ENCODE data around the gene HSD17B8.

The HSD17B8 gene

DNA sequence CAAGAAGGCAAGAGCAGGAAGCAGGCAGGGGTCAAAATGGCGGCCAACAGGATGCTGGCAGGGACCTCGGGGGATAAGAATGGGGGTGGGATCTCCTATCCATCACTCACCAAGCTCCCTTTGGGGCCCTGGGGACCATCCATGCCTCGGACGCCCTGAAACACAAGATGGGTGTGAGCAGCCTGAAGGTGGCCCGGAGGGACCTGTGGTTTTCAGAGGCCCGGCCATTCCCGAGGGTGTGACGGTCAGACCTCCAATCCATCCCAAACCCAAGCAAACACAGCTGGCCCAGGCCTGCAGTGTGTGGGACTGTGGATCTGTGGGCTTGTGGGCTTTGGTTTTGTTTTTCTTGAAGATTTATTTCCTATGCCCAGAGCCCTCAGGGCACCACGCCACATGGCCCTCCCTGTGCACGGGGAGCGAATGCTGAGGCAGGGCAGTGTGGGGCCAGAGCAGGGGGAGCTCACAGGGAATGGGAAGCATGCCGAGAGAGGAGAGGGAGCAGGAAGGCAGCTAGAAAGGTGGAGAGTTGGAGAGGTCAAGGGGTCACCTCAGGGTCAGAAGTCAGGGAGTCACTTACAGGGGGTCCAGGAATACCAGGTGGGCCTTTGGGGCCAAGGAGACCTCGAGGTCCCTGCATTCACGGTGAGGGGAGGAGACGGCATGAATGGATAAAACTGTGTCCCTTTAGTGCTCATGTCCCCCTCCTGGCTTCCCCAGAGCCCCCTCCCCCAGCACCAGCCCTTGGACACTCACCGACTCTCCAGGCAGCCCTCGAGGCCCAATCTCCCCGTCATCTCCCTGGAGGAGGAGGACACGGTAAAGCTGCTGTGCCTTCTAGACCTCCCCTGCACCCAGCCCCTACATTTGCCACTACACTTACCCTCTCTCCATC, 26.7 kb upstream of the HSD17B8 start:
- TF ChIP-seq, protein P1, sequence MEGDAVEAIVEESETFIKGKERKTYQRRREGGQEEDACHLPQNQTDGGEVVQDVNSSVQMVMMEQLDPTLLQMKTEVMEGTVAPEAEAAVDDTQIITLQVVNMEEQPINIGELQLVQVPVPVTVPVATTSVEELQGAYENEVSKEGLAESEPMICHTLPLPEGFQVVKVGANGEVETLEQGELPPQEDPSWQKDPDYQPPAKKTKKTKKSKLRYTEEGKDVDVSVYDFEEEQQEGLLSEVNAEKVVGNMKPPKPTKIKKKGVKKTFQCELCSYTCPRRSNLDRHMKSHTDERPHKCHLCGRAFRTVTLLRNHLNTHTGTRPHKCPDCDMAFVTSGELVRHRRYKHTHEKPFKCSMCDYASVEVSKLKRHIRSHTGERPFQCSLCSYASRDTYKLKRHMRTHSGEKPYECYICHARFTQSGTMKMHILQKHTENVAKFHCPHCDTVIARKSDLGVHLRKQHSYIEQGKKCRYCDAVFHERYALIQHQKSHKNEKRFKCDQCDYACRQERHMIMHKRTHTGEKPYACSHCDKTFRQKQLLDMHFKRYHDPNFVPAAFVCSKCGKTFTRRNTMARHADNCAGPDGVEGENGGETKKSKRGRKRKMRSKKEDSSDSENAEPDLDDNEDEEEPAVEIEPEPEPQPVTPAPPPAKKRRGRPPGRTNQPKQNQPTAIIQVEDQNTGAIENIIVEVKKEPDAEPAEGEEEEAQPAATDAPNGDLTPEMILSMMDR (IDR thresholded peaks at IDR 0.05; ENCODE audit: insufficient read depth, low read depth, low read length, missing control alignments) = no peak
- no peak overlapping the region for H3K4me3 ChIP-seq (ENCODE audit: low read length)
- no peak for DNase-seq (ENCODE audit: low read depth)

DNA sequence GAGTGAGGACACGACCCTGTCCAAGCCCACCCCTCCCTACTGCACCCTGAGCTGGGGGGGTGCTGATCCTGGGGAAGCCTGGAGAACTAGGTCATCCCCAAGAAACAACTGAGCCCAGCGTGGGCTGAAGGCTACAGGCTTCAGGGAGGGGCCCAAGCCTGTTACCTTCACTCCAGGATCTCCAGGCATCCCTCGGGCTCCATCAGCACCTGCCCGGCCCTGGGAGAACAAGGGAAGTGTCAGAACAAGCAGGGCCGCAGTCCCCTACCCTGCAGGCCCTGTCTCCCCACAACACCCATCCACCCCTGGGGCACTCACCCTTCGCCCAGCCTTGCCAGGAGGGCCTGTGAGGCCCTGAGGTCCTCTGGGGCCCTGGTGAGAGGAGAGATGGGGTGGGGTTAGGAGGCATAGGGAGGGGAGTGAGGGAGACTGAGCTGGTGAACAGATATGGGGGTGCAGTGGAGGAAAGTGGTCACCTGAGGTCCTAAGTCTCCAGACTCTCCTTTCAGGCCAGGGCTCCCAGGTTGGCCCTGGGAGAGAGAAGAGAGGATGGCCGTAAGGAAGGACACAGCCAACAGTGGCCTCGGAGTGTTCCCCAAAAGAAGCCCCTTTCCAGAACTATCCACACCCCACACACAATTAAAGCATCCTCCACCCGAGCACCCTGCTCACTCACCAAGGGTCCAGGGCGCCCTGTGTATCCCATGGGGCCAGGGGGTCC, 25.5 kb upstream of the HSD17B8 start:
- TF ChIP-seq, protein P1 (IDR thresholded peaks at IDR 0.05; ENCODE audit: insufficient read depth, low read depth, low read length, missing control alignments) = no peak
- no peak overlapping the region for H3K4me3 ChIP-seq (ENCODE audit: low read length)
- DNase-seq (ENCODE audit: low read depth) = no peak

DNA sequence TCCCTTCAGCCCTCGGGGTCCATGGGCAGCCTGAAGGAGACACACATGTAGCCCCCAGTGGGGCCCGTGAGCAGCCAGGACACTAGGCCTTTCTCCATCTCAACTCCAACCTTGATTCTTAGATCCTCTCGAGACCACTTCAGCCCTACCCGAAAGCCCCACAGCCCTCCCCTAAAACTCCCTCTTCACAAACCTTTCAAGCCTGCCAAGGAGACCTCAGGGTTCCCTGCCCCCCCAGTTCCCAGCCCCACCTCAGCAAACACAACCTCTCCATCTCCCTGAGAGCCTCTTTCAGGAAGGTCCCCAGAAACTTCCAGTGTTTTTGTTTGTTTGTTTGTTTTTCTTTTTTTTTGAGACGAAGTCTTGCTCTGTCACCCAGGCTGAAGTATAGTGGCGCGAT, 23.3 kb upstream of the HSD17B8 start:
- TF ChIP-seq, protein P1 (IDR thresholded peaks at IDR 0.05; ENCODE audit: insufficient read depth, low read depth, low read length, missing control alignments) = no peak
- DNase-seq (ENCODE audit: low read depth) = no peak
- H3K4me3 ChIP-seq (ENCODE audit: low read length) = no peak overlapping the region

DNA sequence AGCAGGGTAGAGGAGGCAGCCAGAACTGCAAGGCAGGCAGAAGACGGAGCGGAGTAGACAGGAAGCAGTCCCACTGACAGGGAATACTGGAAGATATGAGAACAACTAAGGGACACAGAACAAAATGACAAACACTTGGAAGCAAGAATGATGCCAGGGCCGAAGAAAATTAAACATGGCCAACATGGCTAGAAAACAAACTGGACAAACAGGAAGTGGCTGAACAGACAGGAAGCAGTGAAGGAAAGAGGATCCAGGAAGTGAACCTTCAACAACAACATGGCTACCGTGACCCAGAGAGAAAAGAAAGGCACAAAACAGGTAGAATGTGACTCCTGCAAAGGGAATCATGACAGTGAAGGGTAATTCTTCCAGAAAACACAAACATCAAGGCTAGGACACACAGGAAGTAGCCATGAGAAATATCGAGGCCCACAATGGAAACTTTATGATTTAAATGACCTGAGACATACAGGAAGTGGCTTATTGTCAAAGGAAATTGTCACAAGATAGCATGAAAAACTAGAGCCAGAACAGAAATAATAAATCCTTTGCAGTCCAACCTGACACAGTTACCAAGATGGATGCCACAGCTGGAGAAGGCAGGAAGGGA, 21.3 kb upstream of the HSD17B8 start:
- TF ChIP-seq, protein P1 (IDR thresholded peaks at IDR 0.05; ENCODE audit: insufficient read depth, low read depth, low read length, missing control alignments) = no peak
- no peak for DNase-seq (ENCODE audit: low read depth)

DNA sequence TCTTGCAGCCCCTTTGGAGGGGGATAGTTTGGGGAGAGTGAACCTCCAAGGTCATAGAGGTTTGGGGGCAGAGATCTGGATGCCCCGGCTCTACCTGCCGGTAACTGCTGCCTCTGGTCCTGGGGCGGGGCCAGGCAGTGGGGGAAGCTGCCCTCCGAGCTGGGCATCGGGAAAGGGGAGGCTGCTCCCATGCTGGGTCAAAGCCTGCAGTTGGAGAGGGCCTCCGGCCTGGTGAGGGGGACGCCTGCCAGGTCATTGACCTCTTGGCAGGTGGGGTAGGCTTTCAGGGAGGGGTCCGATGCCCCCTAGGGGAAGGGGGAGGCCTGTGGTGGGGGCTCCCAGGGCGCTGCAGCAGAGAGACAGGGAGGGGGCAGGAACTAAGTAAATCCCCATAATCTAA, 19.3 kb upstream of the HSD17B8 start:
- TF ChIP-seq, protein P1 (IDR thresholded peaks at IDR 0.05; ENCODE audit: insufficient read depth, low read depth, low read length, missing control alignments) = no peak
- H3K4me3 ChIP-seq (ENCODE audit: low read length) = no peak overlapping the region
- no peak for DNase-seq (ENCODE audit: low read depth)

More for the DNA sequence above, 21.3 kb upstream of the HSD17B8 start:
- H3K4me3 ChIP-seq (ENCODE audit: low read length) = no peak overlapping the region

DNA sequence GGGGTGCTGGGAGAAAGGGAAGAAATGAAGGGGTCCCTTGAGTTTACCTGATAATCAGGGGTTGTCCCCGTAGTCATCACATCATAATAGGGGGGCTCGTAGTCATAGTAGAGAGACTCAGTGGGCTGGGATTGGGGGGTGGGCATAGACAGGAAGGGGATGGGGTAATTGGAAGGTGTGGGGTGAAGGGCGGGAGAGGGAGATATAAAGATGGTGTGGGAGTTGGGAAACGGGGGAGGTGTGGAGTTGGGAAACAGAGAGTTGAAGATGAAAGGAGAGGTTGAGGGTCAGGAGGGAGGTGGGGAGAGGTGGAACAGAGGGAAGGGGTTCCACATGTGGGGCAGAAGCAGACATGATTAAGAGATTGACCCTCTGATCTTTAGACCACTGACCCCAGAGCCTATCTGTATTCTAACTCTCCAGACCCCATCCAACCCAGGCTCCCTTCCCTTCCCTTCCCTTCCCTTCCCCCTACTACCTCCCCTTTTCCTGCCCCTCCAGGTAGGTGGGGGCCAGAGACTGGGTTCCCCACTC, 18.7 kb upstream of the HSD17B8 start:
- no peak overlapping the region for H3K4me3 ChIP-seq (ENCODE audit: low read length)
- no peak for DNase-seq (ENCODE audit: low read depth)
- TF ChIP-seq, protein P1 (IDR thresholded peaks at IDR 0.05; ENCODE audit: insufficient read depth, low read depth, low read length, missing control alignments) = no peak

Data from epithelial cell of esophagus (primary cell).